ENCODE results near the gene TRPM8. TPM values are rescaled to one million over a fixed set of nuclear protein-coding genes. Genes with fewer than 3 reads are reported as not detected.

The TRPM8 gene
- total RNA-seq, 1 donor from 2014 or later: 7.5 TPM

GRCh38 chr2:233944722-233945121 is 27.5 kb downstream of the TRPM8 start:
- Histone ChIP-seq H3K4me2 (no peak overlapping the region), H3K36me3 (no peaks in the 10 kb centered on the region), H2AFZ (replicated peaks) (no peak overlapping the region), H3K27me3 (no peaks in the 10 kb centered on the region), H3K79me2 (ENCODE audit: low read depth) (no peaks in the 10 kb centered on the region), H3K4me3 (no peak overlapping the region), H3K9ac (no peak overlapping the region), H4K20me1 (ENCODE audit: low read depth) (no peaks in the 10 kb centered on the region), H3F3A (ENCODE audit: low read depth) (no peaks in the 10 kb centered on the region), H3K27ac (no peak overlapping the region), H3K4me1 (no peaks in the 10 kb centered on the region), H3K9me3 (ENCODE audit: low read depth) (no peaks in the 10 kb centered on the region)
- Mint-ChIP-seq H3K36me3 (peaks cover 2% of the 10 kb centered on the region), H3K4me1 (peaks cover 7% of the 10 kb centered on the region), H3K4me3 (no peak overlapping the region), H3K27me3 (ENCODE audit: insufficient read depth, low read depth) (no peaks in the 10 kb centered on the region), H3K9me3 (peaks cover 11% of the 10 kb centered on the region), H3K27ac (no peak overlapping the region)
- no peak for DNase-seq (ENCODE audit: low spot score)
- TF ChIP-seq, protein P1, sequence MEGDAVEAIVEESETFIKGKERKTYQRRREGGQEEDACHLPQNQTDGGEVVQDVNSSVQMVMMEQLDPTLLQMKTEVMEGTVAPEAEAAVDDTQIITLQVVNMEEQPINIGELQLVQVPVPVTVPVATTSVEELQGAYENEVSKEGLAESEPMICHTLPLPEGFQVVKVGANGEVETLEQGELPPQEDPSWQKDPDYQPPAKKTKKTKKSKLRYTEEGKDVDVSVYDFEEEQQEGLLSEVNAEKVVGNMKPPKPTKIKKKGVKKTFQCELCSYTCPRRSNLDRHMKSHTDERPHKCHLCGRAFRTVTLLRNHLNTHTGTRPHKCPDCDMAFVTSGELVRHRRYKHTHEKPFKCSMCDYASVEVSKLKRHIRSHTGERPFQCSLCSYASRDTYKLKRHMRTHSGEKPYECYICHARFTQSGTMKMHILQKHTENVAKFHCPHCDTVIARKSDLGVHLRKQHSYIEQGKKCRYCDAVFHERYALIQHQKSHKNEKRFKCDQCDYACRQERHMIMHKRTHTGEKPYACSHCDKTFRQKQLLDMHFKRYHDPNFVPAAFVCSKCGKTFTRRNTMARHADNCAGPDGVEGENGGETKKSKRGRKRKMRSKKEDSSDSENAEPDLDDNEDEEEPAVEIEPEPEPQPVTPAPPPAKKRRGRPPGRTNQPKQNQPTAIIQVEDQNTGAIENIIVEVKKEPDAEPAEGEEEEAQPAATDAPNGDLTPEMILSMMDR (IDR thresholded peaks at IDR 0.05): no peak
- no peak for TF ChIP-seq EZH2phosphoT487 (IDR thresholded peaks at IDR 0.05)
- no peak for TF ChIP-seq EZH2 (IDR thresholded peaks at IDR 0.05)

DNA sequence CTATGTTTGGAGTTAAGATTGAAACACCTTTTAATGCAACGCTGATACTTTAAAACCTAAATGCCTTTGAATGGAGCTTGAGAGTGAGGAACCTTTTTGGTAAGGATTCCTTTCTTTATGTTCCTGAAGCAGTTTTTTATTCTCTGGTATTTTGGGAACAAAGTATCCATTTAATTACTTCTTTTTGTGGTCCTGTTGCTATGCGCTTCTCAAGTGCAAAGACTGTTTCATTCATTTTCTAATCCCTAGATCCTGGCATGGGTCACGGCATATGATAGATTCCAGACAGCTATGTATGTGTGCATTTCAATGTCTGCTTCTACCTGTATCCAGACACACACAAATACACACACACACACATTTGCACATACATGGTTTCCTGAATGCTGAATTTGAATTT is 28.0 kb downstream of the TRPM8 start:
- no peak for TF ChIP-seq EZH2phosphoT487 (IDR thresholded peaks at IDR 0.05)
- TF ChIP-seq, protein P1 (IDR thresholded peaks at IDR 0.05): no peak
- no peak for TF ChIP-seq EZH2 (IDR thresholded peaks at IDR 0.05)
- no peak for DNase-seq (ENCODE audit: low spot score)
- Mint-ChIP-seq H3K4me1 (peaks cover 7% of the 10 kb centered on the region), H3K36me3 (peaks cover 2% of the 10 kb centered on the region), H3K27ac (no peak overlapping the region), H3K27me3 (ENCODE audit: insufficient read depth, low read depth) (no peaks in the 10 kb centered on the region), H3K4me3 (no peak overlapping the region), H3K9me3 (peaks cover 11% of the 10 kb centered on the region)
- Histone ChIP-seq H3K36me3 (no peaks in the 10 kb centered on the region), H3K27ac (no peak overlapping the region), H3K4me2 (no peak overlapping the region), H3K4me3 (no peak overlapping the region), H3K9ac (no peak overlapping the region), H3K79me2 (ENCODE audit: low read depth) (no peaks in the 10 kb centered on the region), H2AFZ (replicated peaks) (no peak overlapping the region), H3K27me3 (no peaks in the 10 kb centered on the region), H3K4me1 (no peaks in the 10 kb centered on the region), H3F3A (ENCODE audit: low read depth) (no peaks in the 10 kb centered on the region), H3K9me3 (ENCODE audit: low read depth) (no peaks in the 10 kb centered on the region), H4K20me1 (ENCODE audit: low read depth) (no peaks in the 10 kb centered on the region)

- H3K4me1 ChIP-seq: no peaks in the 10 kb centered on the region
- H3K36me3 Mint-ChIP-seq: no peaks in the 10 kb centered on the region
- H3F3A ChIP-seq (ENCODE audit: low read depth): no peaks in the 10 kb centered on the region
- TF ChIP-seq, protein P1 (IDR thresholded peaks at IDR 0.05): no peak
- no peak for TF ChIP-seq EZH2 (IDR thresholded peaks at IDR 0.05)
- no peak for TF ChIP-seq EZH2phosphoT487 (IDR thresholded peaks at IDR 0.05)
- no peak overlapping the region for H3K27ac Mint-ChIP-seq
- no peaks in the 10 kb centered on the region for H3K36me3 ChIP-seq
- H2AFZ ChIP-seq (replicated peaks): no peak overlapping the region
- no peaks in the 10 kb centered on the region for H4K20me1 ChIP-seq (ENCODE audit: low read depth)
- H3K4me3 ChIP-seq: no peak overlapping the region
- H3K27me3 Mint-ChIP-seq (ENCODE audit: insufficient read depth, low read depth): no peaks in the 10 kb centered on the region
- H3K4me1 Mint-ChIP-seq: peaks cover 30% of the 10 kb centered on the region
- no peak overlapping the region for H3K27ac ChIP-seq
- no peak for DNase-seq (ENCODE audit: low spot score)
- no peaks in the 10 kb centered on the region for H3K79me2 ChIP-seq (ENCODE audit: low read depth)
- H3K4me3 Mint-ChIP-seq: no peak overlapping the region
- no peaks in the 10 kb centered on the region for H3K9me3 ChIP-seq (ENCODE audit: low read depth)
- H3K9ac ChIP-seq: no peak overlapping the region
- no peak overlapping the region for H3K4me2 ChIP-seq
- H3K27me3 ChIP-seq: no peaks in the 10 kb centered on the region
- peaks cover 2% of the 10 kb centered on the region for H3K9me3 Mint-ChIP-seq
Observed at GRCh38 chr2:233950078-233950825, 33.1 kb downstream of the TRPM8 start.

Data from neural progenitor cell (in vitro differentiated cells).